SJSA1 (cell line): Measurements from ENCODE around the gene P2RX7. TPM values are rescaled to one million over a fixed set of nuclear protein-coding genes. Genes with fewer than 3 reads are reported as not detected.
"Not testable (repeated sequence)": the region's sequence is repeated elsewhere in the genome, so short reads cannot be mapped to it uniquely, and the experiment has no call there.

Experiments
- DNase-seq, 2 experiments: peaks; one replicate each; pipeline ENCODE4 v3.0.0-alpha.2; 2015 to 2020; ENCODE audit warnings: low spot score in 2 of 2, low read depth in 1 of 2
- H3K27ac ChIP-seq: fragments of 250-450 bp; sonication (Bioruptor Pico); 2 replicates; pipeline ENCODE4 v1.5.1; 2020; ENCODE audit warnings: mild to moderate bottlenecking, moderate library complexity
- H3K27me3 ChIP-seq: fragments of 250-450 bp; sonication (Bioruptor Pico); replicated peaks from 2 replicates; pipeline ENCODE4 v1.5.1; 2020; ENCODE audit warnings: mild to moderate bottlenecking, moderate library complexity
- H3K36me3 ChIP-seq: fragments of 250-450 bp; sonication (Bioruptor Pico); 2 replicates; pipeline ENCODE4 v1.5.1; 2020; ENCODE audit warnings: mild to moderate bottlenecking
- H3K4me1 ChIP-seq: fragments of 250-450 bp; sonication (Bioruptor Pico); replicated peaks from 2 replicates; pipeline ENCODE4 v1.6.1; 2021; ENCODE audit warnings: mild to moderate bottlenecking
- H3K4me3 ChIP-seq: fragments of 250-450 bp; sonication (Bioruptor Pico); 2 replicates; pipeline ENCODE4 v1.5.1; 2020; ENCODE audit warnings: mild to moderate bottlenecking
- H3K9me3 ChIP-seq: fragments of 250-450 bp; sonication (Bioruptor Pico); replicated peaks from 2 replicates; pipeline ENCODE4 v1.5.1; 2020; ENCODE audit warnings: mild to moderate bottlenecking
- total RNA-seq: library from RNA; depleted of rRNA; stranded (reverse); fragments of >200 nt; shearing (Covaris generic); gene quantifications from 2 replicates; pipeline ENCODE4 v1.2.3, GENCODE V29; 2014

Gene P2RX7
- total RNA-seq, 1 experiment from 2014 or later: 3.1 TPM

- no peak for DNase-seq
- Histone ChIP-seq H3K4me1 (no peaks in the 10 kb centered on the region), H3K4me3 (no peak overlapping the region)
Observed at GRCh38 chr12:121181181-121181580, 48.5 kb downstream of the P2RX7 start.

GRCh38 chr12:121182222-121182893, 49.7 kb downstream of the P2RX7 start:
- Histone ChIP-seq H3K36me3 (no peaks in the 10 kb centered on the region), H3K27ac (no peak overlapping the region), H3K4me3 (no peak overlapping the region), H3K27me3 (no peaks in the 10 kb centered on the region), H3K4me1 (no peaks in the 10 kb centered on the region), H3K9me3 (no peaks in the 10 kb centered on the region)
- no peak for DNase-seq

More at GRCh38 chr12:121181181-121181580, 48.5 kb downstream of the P2RX7 start:
- Histone ChIP-seq H3K36me3 (no peaks in the 10 kb centered on the region), H3K9me3 (no peaks in the 10 kb centered on the region), H3K27ac (no peak overlapping the region), H3K27me3 (no peaks in the 10 kb centered on the region)

- H3K9me3 ChIP-seq: no peaks in the 10 kb centered on the region
Observed at GRCh38 chr12:121184425-121184824, 51.7 kb downstream of the P2RX7 start.

GRCh38 chr12:121184984-121185889, 52.6 kb downstream of the P2RX7 start:
- Histone ChIP-seq H3K4me3 (no peak overlapping the region), H3K9me3 (no peaks in the 10 kb centered on the region), H3K27ac (no peak overlapping the region), H3K36me3 (no peaks in the 10 kb centered on the region), H3K27me3 (no peaks in the 10 kb centered on the region), H3K4me1 (peaks cover 15% of the 10 kb centered on the region)
- no peak for DNase-seq

More at GRCh38 chr12:121184425-121184824, 51.7 kb downstream of the P2RX7 start:
- H3K4me1 ChIP-seq: peaks cover 6% of the 10 kb centered on the region
- no peak overlapping the region for H3K27ac ChIP-seq
- H3K36me3 ChIP-seq: no peaks in the 10 kb centered on the region
- no peak overlapping the region for H3K4me3 ChIP-seq
- no peak for DNase-seq
- H3K27me3 ChIP-seq: no peaks in the 10 kb centered on the region

- Histone ChIP-seq H3K27me3 (no peaks in the 10 kb centered on the region), H3K4me3 (no peak overlapping the region), H3K9me3 (no peaks in the 10 kb centered on the region), H3K27ac (no peak overlapping the region), H3K4me1 (peaks cover 28% of the 10 kb centered on the region), H3K36me3 (no peaks in the 10 kb centered on the region)
- DNase-seq: no peak
Observed at GRCh38 chr12:121186826-121187225, 54.1 kb downstream of the P2RX7 start.

- H3K27me3 ChIP-seq: no peaks in the 10 kb centered on the region
- H3K9me3 ChIP-seq: no peaks in the 10 kb centered on the region
- DNase-seq: no peak
- H3K36me3 ChIP-seq: no peaks in the 10 kb centered on the region
- no peak overlapping the region for H3K27ac ChIP-seq
- peaks cover 35% of the 10 kb centered on the region for H3K4me1 ChIP-seq
- H3K4me3 ChIP-seq: no peak overlapping the region
Observed at GRCh38 chr12:121187501-121187900, 54.8 kb downstream of the P2RX7 start.

- no peaks in the 10 kb centered on the region for H3K27me3 ChIP-seq
- peaks cover 38% of the 10 kb centered on the region for H3K4me1 ChIP-seq
- H3K27ac ChIP-seq: no peak overlapping the region
- no peaks in the 10 kb centered on the region for H3K36me3 ChIP-seq
- no peak overlapping the region for H3K4me3 ChIP-seq
- H3K9me3 ChIP-seq: no peaks in the 10 kb centered on the region
- DNase-seq: no peak
Observed at GRCh38 chr12:121188227-121188626, 55.6 kb downstream of the P2RX7 start.

GRCh38 chr12:121189131-121189530, 56.5 kb downstream of the P2RX7 start:
- Histone ChIP-seq H3K36me3 (no peaks in the 10 kb centered on the region), H3K4me1 (peaks cover 38% of the 10 kb centered on the region), H3K4me3 (no peak overlapping the region), H3K27me3 (no peaks in the 10 kb centered on the region), H3K27ac (peak overlapping the region; percentile 90), H3K9me3 (no peaks in the 10 kb centered on the region)
- DNase-seq: no peak

GRCh38 chr12:121189619-121190155, 57.0 kb downstream of the P2RX7 start:
- Histone ChIP-seq H3K9me3 (no peaks in the 10 kb centered on the region), H3K4me3 (no peak overlapping the region), H3K4me1 (peaks cover 38% of the 10 kb centered on the region), H3K36me3 (no peaks in the 10 kb centered on the region), H3K27me3 (no peaks in the 10 kb centered on the region), H3K27ac (peak overlapping the region; percentile 90)
- DNase-seq: no peak

- H3K4me1 ChIP-seq: peaks cover 38% of the 10 kb centered on the region
Observed at GRCh38 chr12:121190523-121191031, 57.9 kb downstream of the P2RX7 start.

GRCh38 chr12:121191151-121191550, 58.5 kb downstream of the P2RX7 start:
- H3K27me3 ChIP-seq: no peaks in the 10 kb centered on the region
- no peaks in the 10 kb centered on the region for H3K36me3 ChIP-seq
- DNase-seq: no peak
- peaks cover 38% of the 10 kb centered on the region for H3K4me1 ChIP-seq
- H3K9me3 ChIP-seq: no peaks in the 10 kb centered on the region
- H3K27ac ChIP-seq: peak overlapping the region; percentile 90
- no peak overlapping the region for H3K4me3 ChIP-seq

More at GRCh38 chr12:121190523-121191031, 57.9 kb downstream of the P2RX7 start:
- no peaks in the 10 kb centered on the region for H3K9me3 ChIP-seq
- H3K4me3 ChIP-seq: no peak overlapping the region
- H3K27ac ChIP-seq: peak overlapping the region; percentile 90
- peak; percentile 87 to 94 for DNase-seq
- no peaks in the 10 kb centered on the region for H3K36me3 ChIP-seq
- no peaks in the 10 kb centered on the region for H3K27me3 ChIP-seq

- H3K4me1 ChIP-seq: peaks cover 11% of the 10 kb centered on the region
- no peak for DNase-seq
- no peaks in the 10 kb centered on the region for H3K36me3 ChIP-seq
- no peak overlapping the region for H3K4me3 ChIP-seq
- no peak overlapping the region for H3K27ac ChIP-seq
- H3K27me3 ChIP-seq: no peaks in the 10 kb centered on the region
- no peaks in the 10 kb centered on the region for H3K9me3 ChIP-seq
Observed at GRCh38 chr12:121196902-121197301, 64.2 kb downstream of the P2RX7 start.

GRCh38 chr12:121198949-121199348, 66.3 kb downstream of the P2RX7 start:
- peaks cover 22% of the 10 kb centered on the region for H3K4me1 ChIP-seq
- H3K9me3 ChIP-seq: no peaks in the 10 kb centered on the region
- H3K36me3 ChIP-seq: no peaks in the 10 kb centered on the region
- no peak overlapping the region for H3K27ac ChIP-seq
- no peak overlapping the region for H3K4me3 ChIP-seq
- no peaks in the 10 kb centered on the region for H3K27me3 ChIP-seq
- DNase-seq: no peak

- not testable (repeated sequence) for H3K36me3 ChIP-seq, H3K4me3 ChIP-seq, H3K27ac ChIP-seq, H3K9me3 ChIP-seq, DNase-seq, H3K27me3 ChIP-seq
- H3K4me1 ChIP-seq: peaks cover 35% of the 10 kb centered on the region
Observed at GRCh38 chr12:121201140-121201539, 68.5 kb downstream of the P2RX7 start.
